Lung (tissue), 12 donors: ENCODE results near the gene RALGDS. TPM values are rescaled to one million over a fixed set of nuclear protein-coding genes. Genes with fewer than 3 reads are reported as not detected.
"Not testable (repeated sequence)": the region's sequence is repeated elsewhere in the genome, so short reads cannot be mapped to it uniquely, and the experiment has no call there.

Experiments
- ATAC-seq: fragments of 200-7000 bp; cut with Tn5 transposase; one replicate; pipeline ENCODE4 v1.9.1; 2020; ENCODE audit warnings: moderate number of reproducible peaks; ENCODE audit not compliant: insufficient read depth, low FRiP score
- DNase-seq, 3 donors: peaks; one replicate each; pipeline ENCODE4 v3.0.0-alpha.2; 2013 to 2017
- H3K27ac ChIP-seq, 2 donors: one replicate each; pipeline ENCODE4 v1.5.1; 2013; ENCODE audit warnings: mild to moderate bottlenecking in 2 of 2, moderate library complexity in 2 of 2, control low read depth in 1 of 2, inconsistent platforms in 1 of 2, low read depth in 1 of 2, low read length in 1 of 2
- H3K27me3 ChIP-seq, 3 donors: one replicate each; pipeline ENCODE4 v1.5.1; 2013; ENCODE audit warnings: low read length in 2 of 3; ENCODE audit not compliant: control insufficient read depth in 3 of 3, insufficient read depth in 3 of 3
- H3K36me3 ChIP-seq, 4 donors: one replicate each; pipeline ENCODE4 v1.5.1; 2013; ENCODE audit warnings: low read length in 4 of 4, mild to moderate bottlenecking in 1 of 4, moderate library complexity in 1 of 4; ENCODE audit not compliant: control insufficient read depth in 4 of 4, insufficient read depth in 4 of 4
- H3K4me1 ChIP-seq, 5 donors: one replicate each; pipeline ENCODE4 v1.5.1; 2013; ENCODE audit warnings: low read length in 5 of 5, mild to moderate bottlenecking in 2 of 5, moderate library complexity in 1 of 5; ENCODE audit not compliant: control insufficient read depth in 5 of 5, insufficient read depth in 5 of 5
- H3K4me3 ChIP-seq: one replicate; pipeline ENCODE4 v1.5.1; 2013; ENCODE audit warnings: mild to moderate bottlenecking, control low read depth, moderate library complexity
- H3K9ac ChIP-seq, 2 donors: one replicate each; pipeline ENCODE4 v1.5.1; 2013; ENCODE audit warnings: low read length in 2 of 2, control low read depth in 1 of 2; ENCODE audit not compliant: insufficient read depth in 1 of 2
- H3K9me3 ChIP-seq, 4 donors: one replicate each; pipeline ENCODE4 v1.5.1; 2013; ENCODE audit warnings: low read length in 3 of 4, mild to moderate bottlenecking in 1 of 4, moderate library complexity in 1 of 4; ENCODE audit not compliant: control insufficient read depth in 4 of 4, insufficient read depth in 3 of 4
- CTCF ChIP-seq: IDR thresholded peaks from 2 replicates; pipeline ENCODE4 v1.5.1; 2012; ENCODE audit warnings: mild to moderate bottlenecking; ENCODE audit errors: control extremely low read depth, extremely low read depth
- WGBS, 2 donors: extraction: QIAGEN DNeasy Blood & Tissue Kit; methylation state at CpG; one replicate each; pipeline ENCODE4 v1.1.7; 2013; 5-methylcytosine and 5-hydroxymethylcytosine counted together
- polyA plus RNA-seq, 2 donors: library from polyadenylated mRNA; stranded (reverse); fragments of 200-250 nt; gene quantifications; one replicate each; pipeline ENCODE4 v1.2.1, GENCODE V29; 2013
- total RNA-seq, 2 donors: library from RNA; depleted of rRNA in 1 of 2; stranded (reverse); fragments of >200 nt in 1 of 2; gene quantifications; one replicate each; pipeline ENCODE4 v1.2.1, GENCODE V29; 2014 to 2021
- donor health status: control.
- donor health status: control.
- donor health status: Bipolar disorder and iron deficiency.
- donor health status: healthy.
- donor health status: DM: yes; HTN: yes; CAD: no.

RALGDS gene
- total and polyA plus RNA-seq, 4 donors, result 49.5 to 145 (median 60.9) TPM

- no peak for TF ChIP-seq CTCF
- Histone ChIP-seq H3K4me3 (no peak overlapping the region), H3K9me3 (no peaks in the 10 kb centered on the region), H3K27ac (no peak overlapping the region), H3K27me3 (no peaks in the 10 kb centered on the region), H3K36me3 (peaks cover 0 to 2% (median 0%) of the 10 kb centered on the region in 4 donors), H3K9ac (no peak overlapping the region), H3K4me1 (no peaks in the 10 kb centered on the region)
- ATAC-seq (no peak), DNase-seq (peak in 2 of 3 donors; percentile 24 to 44)
- WGBS, 2 donors, result 64 to 80% methylated on average over 8 of the region's 8 CpGs
Observed at GRCh38 chr9:133074111-133074651, 46.9 kb downstream of the RALGDS start.

GRCh38 chr9:133073086-133074014 lies 47.7 kb downstream of the RALGDS start:
- TF ChIP-seq CTCF, result no peak
- ATAC-seq, result no peak
- no peak overlapping the region for H3K4me3 ChIP-seq
- H3K27ac ChIP-seq, result no peak overlapping the region
- no peaks in the 10 kb centered on the region for H3K27me3 ChIP-seq
- WGBS, 2 donors, result 77 to 80% methylated on average over 12 of the region's 12 CpGs
- no peaks in the 10 kb centered on the region for H3K9me3 ChIP-seq
- peaks cover 0 to 2% (median 0%) of the 10 kb centered on the region in 4 donors for H3K36me3 ChIP-seq
- H3K9ac ChIP-seq, result no peak overlapping the region
- DNase-seq, result no peak
- H3K4me1 ChIP-seq, result no peaks in the 10 kb centered on the region

GRCh38 chr9:133072210-133072609 lies 48.8 kb downstream of the RALGDS start:
- not testable (repeated sequence) for H3K4me3 ChIP-seq, H3K27me3 ChIP-seq, H3K27ac ChIP-seq, ATAC-seq, DNase-seq, H3K36me3 ChIP-seq, H3K9me3 ChIP-seq, H3K4me1 ChIP-seq, H3K9ac ChIP-seq
- WGBS, 2 donors, result 91 to 93% methylated on average over 5 of the region's 5 CpGs

GRCh38 chr9:133071484-133072150 lies 49.4 kb downstream of the RALGDS start:
- WGBS, 2 donors, result 88 to 91% methylated on average over 23 to 33 of the region's 33 CpGs
- H3K27ac ChIP-seq, result no peak overlapping the region
- no peak overlapping the region for H3K9ac ChIP-seq
- H3K4me1 ChIP-seq, result no peaks in the 10 kb centered on the region
- no peaks in the 10 kb centered on the region for H3K27me3 ChIP-seq
- TF ChIP-seq CTCF, result no peak
- H3K9me3 ChIP-seq, result no peaks in the 10 kb centered on the region
- peaks cover 0 to 4% (median 0%) of the 10 kb centered on the region in 4 donors for H3K36me3 ChIP-seq
- no peak for ATAC-seq
- no peak overlapping the region for H3K4me3 ChIP-seq
- no peak for DNase-seq

- H3K4me3 ChIP-seq, H3K27ac ChIP-seq, DNase-seq, H3K27me3 ChIP-seq, H3K9ac ChIP-seq, H3K4me1 ChIP-seq, H3K36me3 ChIP-seq, H3K9me3 ChIP-seq, ATAC-seq: not testable (repeated sequence)
- WGBS, 2 donors, result 93 to 94% methylated on average over 10 to 24 of the region's 31 CpGs
Observed at GRCh38 chr9:133070985-133071384, 50.1 kb downstream of the RALGDS start.
